ENCODE measurements around the gene UBE2E2.
"Not testable (repeated sequence)": the region's sequence is repeated elsewhere in the genome, so short reads cannot be mapped to it uniquely, and the experiment has no call there.

Gene UBE2E2

DNA sequence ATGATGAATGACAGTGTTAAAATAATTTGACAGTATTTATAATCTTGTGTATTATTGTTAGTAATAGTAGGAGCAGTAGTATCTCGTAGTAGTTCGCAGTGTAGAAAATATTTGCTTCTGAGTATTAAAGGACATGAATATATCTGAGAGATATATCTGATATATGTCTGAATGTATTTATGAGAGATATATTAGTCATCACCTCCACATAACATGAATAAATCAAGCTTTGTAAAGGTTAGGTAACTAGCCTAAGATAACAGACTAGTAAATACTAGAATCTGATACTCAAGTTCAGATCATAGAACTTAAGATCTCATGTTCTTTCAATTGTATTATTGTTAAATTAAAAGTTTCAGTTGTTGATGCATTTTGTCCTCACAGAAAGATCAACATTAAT is 130.5 kb downstream of the UBE2E2 start:
- DNase-seq: no peak

DNA sequence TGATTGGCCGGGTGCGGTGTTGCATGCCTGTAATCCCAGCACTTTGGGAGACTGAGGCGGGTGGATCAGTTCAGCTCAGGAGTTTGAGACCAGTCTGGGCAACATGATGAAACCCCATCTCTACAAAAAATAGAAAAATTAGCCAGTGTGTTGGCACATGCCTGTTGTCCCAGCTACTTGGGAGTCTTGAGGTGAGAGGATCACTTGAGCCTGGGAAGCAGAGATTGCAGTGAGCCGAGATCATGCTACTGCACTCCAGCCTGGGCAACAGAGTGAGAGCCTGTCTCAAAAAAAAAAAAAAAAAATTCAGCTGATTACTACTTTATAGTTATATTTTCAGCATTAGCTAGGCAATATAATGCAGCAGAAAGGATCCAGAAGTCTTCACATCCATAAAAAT is 133.7 kb downstream of the UBE2E2 start:
- not testable (repeated sequence) for DNase-seq

DNA sequence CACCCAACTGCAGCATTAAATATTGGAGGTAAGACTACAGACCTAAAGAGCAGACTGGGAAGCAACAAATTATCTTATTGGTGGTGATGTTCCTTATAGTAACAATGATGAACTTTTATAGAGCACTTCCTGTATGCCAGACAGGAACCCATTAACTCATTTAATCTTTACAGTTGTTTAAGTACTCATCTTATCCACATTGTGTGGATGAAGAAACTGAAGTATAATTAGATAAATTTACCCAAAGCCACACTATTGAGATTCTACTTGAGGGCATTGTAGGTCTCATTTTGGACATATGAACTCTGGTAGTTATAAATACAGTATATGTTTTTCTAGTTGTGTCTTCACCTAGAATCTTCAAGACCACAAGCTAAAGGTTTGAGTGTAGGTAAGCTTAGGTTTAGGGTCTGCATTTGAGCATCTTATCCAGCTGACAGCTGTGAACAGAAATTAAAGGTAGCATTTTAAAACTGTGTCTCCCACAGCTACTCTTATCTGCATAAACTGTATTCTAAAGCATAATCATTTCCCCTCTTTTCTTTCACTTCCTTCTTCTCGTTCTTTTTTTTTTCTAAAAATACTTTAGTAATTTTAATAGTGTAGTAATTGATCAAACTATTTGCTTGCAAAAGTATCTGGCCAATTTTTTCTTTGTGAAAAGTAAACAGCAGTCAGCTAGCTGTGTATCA is 138.2 kb downstream of the UBE2E2 start:
- DNase-seq: no peak

DNA sequence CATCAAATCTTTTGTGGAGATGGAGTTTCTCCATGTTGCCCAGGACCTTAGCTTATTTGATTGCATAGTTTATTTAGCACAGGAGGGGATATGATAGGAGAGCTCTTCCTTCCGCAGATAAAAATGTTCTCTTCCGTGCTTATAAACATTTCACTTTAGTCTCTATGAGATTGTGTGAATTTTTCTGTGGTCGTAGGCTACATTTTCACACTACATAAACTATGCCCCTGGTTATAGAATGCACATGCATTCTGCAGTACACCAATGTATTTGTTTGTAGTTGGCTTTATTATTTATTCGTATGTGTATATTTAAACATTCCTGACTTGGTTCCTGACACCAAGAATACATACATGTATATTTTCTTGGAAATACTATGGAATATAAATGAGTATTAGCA is 139.2 kb downstream of the UBE2E2 start:
- DNase-seq: no peak

DNA sequence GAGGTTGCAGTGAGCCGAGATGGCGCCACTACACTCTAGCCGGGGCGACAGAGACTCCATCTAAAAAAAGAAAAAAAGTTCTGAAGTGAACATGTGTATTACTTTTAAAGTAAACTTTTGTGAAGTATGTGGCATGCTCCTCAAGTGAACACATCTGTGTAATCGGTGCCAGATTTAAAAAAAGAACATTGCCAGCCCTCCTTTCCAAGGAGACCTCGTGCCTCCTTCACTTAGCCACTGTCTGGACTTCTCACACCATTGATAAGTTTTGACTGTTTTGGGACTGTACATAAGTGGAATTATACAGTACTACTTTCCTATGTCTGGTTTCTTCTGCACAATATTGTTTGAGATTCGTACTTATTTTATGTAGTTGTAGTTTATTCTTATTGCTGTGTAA is 140.4 kb downstream of the UBE2E2 start:
- no peak for DNase-seq

DNA sequence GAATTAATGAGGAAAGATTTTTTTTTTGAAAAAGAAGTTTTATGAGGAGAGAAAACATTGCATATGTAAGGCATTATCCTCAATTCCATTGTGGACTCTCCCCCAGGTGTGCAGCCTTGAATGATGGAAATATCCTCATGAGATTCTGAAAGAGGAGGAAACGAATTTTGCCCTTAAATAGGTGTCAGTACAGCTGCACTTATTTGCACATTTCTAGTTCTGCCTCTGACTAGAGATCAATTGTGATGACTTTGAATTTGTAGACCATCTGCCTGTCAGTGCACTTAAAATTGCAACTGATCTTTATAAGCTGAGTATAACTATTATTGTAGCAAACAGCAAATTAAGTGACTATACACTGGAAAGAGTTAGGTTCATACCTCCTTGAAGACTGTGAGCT is 141.8 kb downstream of the UBE2E2 start:
- no peak for DNase-seq

DNA sequence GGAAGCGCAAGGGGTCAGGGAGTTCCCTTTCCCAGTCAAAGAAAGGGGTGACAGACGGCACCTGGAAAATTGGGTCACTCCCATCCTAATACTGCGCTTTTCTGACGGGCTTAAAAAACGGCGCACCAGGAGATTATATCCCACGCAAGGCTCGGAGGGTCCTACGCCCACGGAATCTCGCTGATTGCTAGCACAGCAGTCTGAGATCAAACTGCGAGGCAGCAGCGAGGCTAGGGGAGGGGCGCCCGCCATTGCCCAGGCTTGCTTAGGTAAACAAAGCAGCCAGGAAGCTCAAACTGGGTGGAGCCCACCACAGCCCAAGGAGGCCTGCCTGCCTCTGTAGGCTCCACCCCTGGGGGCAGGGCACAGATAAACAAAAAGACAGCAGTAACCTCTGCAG is 146.3 kb downstream of the UBE2E2 start:
- DNase-seq: not testable (repeated sequence)

DNA sequence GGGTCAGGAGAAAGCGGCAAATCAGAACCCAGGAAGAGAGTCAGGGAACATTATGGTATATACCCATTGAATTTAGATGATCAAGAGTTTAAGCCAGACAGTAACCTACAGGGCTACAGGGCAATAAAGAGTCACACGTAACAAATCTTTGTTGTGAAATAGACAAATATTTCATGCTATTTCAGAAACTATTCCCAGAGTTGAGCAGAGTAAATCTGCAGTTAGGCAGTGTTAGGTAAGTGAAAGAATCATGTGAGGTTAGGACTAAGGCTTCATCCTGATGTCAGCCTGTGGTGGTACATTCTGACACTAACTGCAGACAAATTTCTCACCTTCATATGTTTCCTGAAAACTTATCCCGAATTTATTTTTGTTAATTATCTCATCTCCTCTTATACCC is 153.0 kb downstream of the UBE2E2 start:
- no peak for DNase-seq

DNA sequence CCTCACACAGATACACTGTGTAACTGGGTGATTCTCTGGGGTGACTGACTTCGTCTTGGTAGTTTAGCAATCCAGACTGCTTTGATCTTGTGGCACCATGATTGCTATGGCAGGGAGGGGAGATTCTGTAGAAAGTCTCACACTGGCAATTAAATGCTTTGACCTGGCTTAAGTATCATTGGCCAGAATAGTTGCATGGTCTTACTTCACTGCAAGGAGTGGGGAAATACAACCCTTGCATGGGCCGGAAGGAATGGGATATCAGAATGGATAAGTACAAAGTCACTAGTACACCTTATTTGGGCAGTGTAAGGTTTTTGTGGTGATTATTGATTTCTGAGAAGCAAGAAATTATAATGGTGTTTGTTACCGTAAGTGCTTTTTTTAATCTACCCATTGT is 153.8 kb downstream of the UBE2E2 start:
- DNase-seq: no peak

DNA sequence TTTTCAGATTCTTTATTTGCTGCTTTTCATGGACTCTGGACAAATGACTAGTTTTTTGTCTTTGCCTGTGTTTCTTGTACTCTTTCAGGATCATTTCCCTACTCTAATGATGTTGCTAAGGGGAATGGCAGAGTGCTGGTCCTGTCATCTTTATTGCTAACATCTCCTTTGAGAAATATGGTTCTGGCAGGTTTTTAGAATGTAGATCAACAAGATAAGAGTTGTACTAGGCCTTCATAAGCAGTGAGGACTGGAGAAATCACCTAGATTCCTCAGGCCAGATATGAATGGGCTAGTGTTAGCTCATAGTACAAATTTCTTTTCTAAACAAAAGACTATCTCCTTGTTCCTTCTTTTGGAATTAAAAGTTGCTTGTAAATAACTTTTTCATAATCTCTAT is 156.0 kb downstream of the UBE2E2 start:
- no peak for DNase-seq

DNA sequence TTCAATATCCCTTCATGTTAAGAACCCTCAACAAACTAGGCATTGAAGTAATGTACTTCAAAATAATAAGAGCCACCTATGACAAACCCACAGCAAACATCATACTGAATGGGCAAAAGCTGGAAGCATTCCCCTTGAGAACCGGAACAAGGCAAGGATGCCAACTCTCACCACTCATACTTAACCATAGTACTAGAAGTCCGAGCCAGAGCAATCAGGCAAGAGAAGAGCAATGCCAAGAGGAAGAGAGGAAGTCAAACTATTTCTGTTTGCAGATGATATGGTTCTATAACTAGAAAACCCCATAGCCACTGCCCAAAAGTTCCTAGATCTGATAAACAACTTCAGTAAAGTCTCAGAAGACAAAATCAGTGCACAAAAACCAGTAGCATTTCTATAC is 161.9 kb downstream of the UBE2E2 start:
- no peak for DNase-seq

DNA sequence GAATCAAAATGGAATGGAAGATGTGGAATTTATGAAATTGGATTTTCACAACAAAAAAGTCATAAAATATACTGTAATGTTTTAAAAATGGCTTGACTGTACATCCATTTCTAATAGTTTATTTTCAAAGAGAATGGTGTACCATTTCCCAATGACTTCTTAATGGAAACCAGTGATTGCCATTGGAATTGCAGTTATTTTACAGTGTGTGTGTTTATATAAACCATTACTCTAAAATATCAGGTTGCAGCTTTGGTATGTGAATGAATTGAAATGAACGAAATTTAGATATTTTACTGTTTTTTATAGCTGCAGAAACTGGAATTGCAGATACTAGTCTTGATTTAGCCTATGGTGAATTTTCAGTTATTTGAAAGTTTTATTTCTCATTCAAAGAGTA is 165.6 kb downstream of the UBE2E2 start:
- no peak for DNase-seq

DNA sequence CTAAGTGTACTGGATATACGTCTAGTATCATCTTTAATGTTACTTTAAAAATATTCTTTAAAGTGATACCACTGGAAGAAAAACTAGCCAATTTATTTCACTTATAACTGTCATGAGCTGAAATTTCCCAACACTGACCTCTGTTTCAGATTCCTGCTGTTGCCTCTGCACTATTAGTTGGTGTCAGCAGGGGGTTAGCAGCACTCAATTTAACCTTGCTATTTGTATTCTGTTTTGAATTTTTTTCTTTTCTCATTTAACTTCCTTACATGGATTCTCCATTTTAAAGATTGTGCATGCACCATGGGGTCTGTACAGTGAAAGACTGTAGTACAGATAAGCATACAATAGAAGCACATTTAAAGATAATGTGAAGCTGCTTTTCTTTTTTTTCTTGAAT is 169.2 kb downstream of the UBE2E2 start:
- no peak for DNase-seq

DNA sequence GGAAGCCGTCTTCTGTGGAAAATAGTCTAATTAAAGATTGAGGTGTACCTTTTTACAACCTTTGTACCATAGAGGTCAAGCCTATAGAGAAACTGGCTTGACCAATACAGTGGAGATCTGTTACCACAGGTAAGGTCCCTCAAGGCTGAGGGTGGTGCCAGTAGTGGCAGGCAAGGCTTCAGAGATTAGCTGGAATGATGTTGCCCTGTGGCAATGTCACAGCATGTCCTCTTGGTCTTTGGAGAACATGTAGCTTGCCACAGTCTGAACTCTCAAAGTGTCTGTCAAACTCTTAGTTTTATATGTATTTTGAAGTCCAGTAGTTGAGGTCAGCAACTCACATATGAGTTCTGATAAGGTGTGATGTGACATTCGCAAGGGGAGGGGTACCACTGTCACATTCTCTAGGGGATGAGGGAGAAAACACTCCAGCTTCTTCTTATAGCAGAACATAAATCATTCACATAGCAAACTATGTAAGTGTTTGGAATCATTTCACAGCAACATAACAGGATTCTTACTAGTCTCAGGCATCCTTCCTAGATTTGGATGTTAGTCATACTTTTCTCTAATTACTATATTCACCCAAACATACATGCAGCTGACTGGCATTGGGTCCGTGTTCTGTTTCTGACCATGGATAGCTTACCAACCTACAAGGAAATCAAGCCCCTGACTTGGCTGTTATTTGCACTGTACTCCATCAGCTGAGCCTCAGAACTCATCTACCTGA is 173.6 kb downstream of the UBE2E2 start:
- DNase-seq: no peak

DNA sequence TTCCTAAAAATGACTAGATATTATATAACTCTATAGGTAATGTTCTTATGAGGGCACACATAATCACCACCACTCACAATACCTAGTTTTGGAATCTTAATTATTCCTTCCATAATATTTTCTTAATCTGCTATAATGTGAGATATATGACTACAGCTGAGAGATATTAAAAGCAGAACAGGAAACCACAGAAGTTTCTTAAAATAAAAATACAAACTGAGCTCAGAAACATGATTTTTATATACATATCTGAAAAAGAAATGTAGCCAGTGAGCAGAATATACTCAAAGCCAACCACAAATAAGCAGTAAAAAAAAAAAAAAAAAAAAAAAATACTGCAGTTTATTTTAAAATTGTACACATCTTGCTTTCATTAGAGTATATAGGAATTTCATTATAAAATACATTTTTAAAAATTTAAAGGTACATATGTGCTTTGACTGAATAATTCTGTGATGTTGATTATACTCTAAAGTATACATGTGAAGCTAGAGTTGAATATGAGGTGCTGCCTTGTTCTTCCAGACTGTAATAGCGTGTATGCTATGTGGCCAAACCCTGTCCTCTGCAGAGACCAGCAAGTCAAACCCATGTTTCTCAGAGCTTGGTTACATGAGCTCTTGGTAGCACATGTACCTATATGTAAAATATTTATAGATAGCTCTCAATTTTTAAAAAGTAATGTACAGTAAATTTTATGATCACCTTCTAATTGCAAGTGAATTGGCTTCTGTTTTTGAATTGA is 175.0 kb downstream of the UBE2E2 start:
- no peak for DNase-seq

DNA sequence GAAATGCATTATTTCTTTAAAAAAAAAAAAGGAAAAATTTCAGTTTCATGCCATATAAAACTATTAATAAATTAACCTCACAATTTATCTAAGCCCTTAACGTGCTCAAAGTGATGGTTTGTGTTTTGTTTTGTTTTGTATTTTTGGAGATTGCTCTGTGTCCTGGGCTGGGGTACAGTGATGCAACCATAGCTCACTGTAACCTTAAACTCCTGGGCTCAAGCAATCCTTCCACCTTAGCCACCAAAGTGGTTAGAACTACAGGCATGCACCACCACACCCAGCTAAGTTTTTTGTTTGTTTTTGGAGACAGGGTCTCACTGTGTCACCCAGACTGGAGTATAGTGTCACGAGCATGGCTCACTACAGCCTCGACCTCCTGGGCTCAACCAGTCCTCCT is 180.7 kb downstream of the UBE2E2 start:
- DNase-seq: no peak

DNA sequence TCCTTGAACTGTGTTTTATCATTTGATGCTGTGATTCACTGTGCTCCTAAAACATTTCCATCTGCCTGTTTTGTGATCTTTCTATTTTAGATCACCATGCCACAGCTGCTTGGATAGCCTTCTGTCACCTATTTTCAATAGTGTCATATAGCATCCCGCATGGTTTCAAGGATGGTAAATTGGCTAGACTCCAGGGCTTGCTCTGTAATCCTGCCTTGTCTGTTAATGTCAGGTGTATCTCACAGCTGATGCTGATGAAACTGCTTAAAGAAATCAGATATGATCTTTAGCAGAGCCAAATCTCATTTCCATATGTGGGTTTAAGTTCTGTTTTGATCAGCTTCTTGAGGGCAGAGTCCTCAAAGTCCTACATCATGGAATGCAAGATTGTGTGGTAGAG is 182.2 kb downstream of the UBE2E2 start:
- DNase-seq: peak; percentile 29

DNA sequence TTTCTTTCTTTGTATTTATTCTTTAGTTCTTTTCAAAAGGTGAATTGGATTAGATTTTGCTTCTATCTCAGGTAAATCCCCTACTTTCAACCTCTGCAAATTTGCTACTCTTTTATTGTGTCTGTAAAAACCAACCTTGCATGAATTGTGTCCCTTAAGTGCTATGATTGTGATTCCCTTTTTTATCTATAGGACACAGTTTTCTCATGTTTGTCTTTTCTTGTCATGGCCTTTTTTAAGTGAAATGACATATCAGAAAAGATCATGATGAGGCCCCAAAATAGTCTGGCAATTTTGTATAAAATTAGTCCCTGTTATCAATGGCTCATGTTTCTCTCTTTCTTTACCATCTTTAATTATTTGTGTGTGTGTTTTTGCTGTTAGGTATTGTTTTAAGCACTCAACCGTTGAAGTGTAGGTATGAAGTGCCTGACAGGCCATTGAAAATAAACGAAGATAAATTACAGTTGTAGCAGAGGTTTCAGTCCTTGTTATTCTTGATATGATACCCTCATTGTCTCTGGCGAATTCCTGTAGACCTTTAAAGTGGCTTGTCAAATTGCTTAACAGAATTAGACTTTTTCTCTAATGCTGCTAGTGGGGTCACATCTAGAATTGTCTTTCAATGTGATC is 184.3 kb downstream of the UBE2E2 start:
- DNase-seq: no peak

DNA sequence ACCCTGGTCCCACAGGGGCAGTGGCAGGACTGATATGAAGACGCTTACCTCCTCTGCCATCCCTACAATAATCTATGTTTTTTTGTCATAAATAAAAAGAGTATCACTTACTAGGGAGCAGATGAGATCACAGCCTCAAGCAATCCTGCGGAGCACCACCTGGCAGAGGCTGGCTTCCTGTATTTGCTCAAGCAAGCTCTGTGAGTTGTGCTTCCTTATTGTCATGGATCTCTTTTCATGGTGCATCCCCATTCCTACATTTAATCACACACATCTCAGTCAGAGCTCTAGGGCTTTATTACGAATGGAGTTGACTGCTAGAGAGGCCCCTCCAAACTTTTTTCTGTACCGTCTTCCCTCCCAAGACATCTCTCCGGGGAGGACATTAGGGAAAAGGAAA is 186.0 kb downstream of the UBE2E2 start:
- DNase-seq: peak; percentile 8

DNA sequence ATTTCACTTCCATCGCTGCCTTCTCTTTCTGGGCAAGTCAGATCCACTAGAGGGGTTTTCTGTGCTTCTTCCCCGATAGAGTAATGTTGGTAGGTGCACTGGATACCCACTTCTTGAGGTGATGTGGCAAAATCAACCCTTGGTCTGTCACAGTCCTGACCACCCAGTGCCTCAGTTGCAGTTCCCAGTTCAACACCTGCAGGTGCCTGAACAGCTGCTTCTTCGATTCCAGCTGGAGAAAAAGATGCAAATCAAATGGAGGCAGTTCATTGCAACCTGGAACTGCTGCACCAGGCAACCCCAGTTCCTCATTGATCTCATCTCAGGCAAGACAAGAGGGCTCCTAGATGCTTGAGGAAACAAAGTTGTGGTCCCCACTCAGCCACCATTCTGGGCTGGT is 186.6 kb downstream of the UBE2E2 start:
- DNase-seq: no peak

DNA sequence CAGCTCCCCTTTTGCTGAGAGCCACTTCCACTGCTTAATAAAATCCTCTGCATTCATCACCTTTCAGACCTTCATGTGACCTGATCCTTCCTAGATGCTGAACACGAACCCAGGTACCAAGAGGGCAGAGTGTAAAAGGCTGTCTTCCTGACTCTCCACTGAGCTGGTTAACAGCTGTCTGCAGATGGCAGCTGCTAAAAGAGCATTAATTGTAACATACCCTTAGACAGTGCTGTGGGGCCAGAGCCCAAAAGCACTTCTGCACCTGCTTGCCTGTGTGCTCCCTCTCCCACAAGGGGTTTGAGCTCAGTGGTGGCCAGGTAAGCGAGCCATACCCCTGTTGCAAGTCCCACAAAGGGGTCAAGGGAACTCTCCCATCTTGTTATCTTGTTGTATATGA is 187.3 kb downstream of the UBE2E2 start:
- DNase-seq: no peak

DNA sequence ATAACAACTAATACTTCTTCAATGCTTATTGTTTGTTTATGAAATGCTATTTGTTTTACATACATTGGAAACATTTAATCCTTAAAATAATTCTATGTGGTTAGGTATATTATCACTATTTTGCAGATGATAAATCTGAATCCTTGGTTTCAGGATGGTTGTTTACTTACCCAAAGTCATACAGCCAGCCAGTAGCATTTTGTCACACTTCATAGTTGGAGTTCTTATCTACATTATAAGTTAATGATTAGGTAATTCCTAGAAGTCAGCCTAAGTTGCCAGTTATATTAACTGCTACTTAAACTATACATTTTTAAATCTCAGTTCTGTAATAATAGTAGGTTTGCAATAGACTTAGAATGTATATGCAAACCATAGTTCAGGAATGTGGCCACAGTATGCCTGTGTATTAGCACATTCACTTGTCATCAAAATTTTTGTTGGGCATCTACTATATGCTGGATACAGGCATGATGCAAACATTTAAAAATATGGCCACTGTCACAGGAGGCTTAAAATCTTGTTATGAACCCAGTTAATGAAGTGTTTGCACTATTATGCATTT is 187.9 kb downstream of the UBE2E2 start:
- DNase-seq: no peak

DNA sequence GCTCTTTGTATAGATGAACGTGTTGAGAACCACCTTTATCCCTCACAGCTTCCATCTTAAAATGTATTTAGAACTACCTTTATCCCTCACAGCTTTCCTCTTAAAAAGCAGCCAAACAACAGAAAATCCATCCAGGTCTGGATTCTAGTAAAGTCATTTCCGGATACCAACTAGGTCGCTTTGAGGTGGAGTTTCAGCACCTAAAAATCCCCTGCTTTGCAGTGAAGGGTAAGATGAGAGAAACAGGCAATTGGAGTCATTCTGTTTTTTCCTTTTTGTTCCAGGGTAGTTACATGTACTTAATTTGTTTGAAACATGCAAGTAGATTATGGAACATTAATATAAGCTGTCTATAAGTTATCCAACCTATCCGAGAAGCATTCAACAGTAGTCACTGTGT is 192.0 kb downstream of the UBE2E2 start:
- no peak for DNase-seq
